ENCODE measurements around the gene TCF3. TPM values are rescaled to one million over a fixed set of nuclear protein-coding genes. Genes with fewer than 3 reads are reported as not detected.

Gene TCF3
- total and polyA plus RNA-seq, 11 donors, result 13.2 to 40.2 (median 22.3) TPM

DNA sequence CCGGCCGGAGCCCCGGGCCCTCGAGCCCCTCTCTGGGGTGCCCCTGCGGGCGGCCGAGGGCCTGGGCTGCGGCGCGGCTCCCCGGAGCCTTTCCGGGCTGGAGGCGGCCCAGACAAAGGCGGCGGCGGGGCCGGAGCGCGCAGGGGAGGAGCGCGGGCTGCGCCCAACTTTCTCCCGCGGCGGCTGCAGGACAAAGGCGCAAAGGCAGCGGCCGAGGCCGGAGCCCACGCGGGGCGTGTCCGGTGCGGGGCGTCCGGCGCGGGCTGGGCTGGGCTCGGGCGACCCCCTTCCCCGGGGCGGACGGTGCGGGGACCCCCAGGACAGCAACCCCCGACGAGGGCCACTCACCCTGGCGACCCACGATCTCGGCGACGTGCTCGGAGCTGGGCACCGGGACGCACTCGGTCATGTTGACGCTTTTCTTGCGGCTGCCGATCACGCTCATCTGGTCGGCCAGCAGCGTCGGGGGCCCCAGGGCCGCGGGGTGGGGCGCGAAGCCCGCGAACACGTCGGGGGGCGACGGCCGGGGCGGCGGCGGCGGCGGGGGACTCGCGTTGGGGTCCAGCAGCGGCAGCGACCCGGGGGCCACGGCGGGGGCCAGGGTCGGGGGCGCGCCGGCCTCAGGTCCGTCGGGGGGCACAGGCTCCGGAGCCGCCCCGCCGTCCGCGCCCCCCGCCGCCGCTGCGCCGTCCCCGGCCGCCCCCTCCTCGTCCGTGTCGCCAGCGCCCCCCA is 85.1 kb downstream of the TCF3 start:
- 0 to 1% (median 1%) methylated on average over 9 to 108 of the region's 108 CpGs for WGBS, 4 donors
- Histone ChIP-seq H3K4me3 (peak overlapping the region; percentile 56 to 95 (median 76)), H3K4me1 (peaks cover 0 to 25% (median 9%) of the 10 kb centered on the region in 12 donors), H3K36me3 (no peaks in the 10 kb centered on the region), H3K9me3 (no peaks in the 10 kb centered on the region), H3K27ac (peak overlapping the region; percentile 60 to 91 (median 79)), H3K27me3 (peaks cover 0 to 4% (median 0%) of the 10 kb centered on the region in 9 donors)
- DNase-seq (peak in 2 of 5 donors; percentile 41 to 48), ATAC-seq (peak in 1 of 4 donors; percentile 36)
- no peak for TF ChIP-seq POLR2A (IDR thresholded peaks at IDR 0.05)
- TF ChIP-seq, protein P1, sequence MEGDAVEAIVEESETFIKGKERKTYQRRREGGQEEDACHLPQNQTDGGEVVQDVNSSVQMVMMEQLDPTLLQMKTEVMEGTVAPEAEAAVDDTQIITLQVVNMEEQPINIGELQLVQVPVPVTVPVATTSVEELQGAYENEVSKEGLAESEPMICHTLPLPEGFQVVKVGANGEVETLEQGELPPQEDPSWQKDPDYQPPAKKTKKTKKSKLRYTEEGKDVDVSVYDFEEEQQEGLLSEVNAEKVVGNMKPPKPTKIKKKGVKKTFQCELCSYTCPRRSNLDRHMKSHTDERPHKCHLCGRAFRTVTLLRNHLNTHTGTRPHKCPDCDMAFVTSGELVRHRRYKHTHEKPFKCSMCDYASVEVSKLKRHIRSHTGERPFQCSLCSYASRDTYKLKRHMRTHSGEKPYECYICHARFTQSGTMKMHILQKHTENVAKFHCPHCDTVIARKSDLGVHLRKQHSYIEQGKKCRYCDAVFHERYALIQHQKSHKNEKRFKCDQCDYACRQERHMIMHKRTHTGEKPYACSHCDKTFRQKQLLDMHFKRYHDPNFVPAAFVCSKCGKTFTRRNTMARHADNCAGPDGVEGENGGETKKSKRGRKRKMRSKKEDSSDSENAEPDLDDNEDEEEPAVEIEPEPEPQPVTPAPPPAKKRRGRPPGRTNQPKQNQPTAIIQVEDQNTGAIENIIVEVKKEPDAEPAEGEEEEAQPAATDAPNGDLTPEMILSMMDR (IDR thresholded peaks at IDR 0.05), result no peak
- intact Hi-C loops (cut with DNase I), result loop anchor here in 1 of 10 donors (5.0 kb wide), 1 partner anchor 85 kb away; the partner anchor contains the start of gene TCF3

DNA sequence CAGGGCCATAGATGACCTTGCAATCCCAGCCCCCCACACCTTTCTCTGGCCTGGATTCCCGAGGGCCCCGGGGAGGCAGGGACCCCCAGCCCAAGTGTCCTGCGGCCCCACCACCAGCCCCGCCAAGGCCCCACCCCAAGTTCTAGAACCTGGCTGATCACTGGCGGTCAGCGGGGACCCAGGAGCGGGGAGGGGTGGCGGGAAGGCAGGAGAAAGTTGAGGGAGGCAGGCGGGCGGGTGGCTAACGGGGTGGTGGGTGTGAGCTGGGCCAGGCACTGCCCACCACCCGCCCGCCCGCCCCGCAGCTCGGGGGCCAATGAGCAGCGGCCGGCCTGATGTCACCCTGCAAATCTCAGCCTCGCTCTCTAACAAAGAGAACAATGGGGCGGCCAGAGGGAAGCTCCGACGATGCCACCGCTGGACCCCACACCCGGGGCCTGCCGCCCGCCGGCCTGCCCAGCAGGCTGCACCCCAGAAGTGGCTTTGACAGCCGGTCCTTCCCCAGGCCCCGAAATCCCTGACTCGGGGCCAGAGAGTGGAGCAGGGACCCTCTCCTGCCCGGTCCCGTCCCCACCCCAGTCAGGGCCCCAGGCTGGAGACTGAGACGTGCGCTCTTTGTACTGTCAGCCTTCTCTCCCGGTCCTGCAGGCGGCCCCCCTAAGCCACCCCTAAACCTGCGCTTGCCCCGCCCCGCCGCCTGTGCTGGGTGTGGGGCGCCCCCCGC is 85.9 kb downstream of the TCF3 start:
- ATAC-seq, result peak; percentile 65 to 90 (median 82)
- Histone ChIP-seq H3K27ac (peak overlapping the region; percentile 60 to 91 (median 79)), H3K4me1 (peaks cover 0 to 25% (median 9%) of the 10 kb centered on the region in 12 donors), H3K4me3 (peak overlapping the region; percentile 56 to 95 (median 76)), H3K36me3 (no peaks in the 10 kb centered on the region), H3K9me3 (no peaks in the 10 kb centered on the region), H3K27me3 (peaks cover 0 to 4% (median 0%) of the 10 kb centered on the region in 9 donors)
- DNase-seq, result peak in 4 of 5 donors; percentile 61 to 76 (median 71)
- peak in 1 of 2 donors; percentile 60 for TF ChIP-seq POLR2A (IDR thresholded peaks at IDR 0.05)
- TF ChIP-seq, protein P1 (IDR thresholded peaks at IDR 0.05), result no peak
- WGBS, 4 donors, result 4 to 10% (median 8%) methylated on average over 20 to 42 of the region's 42 CpGs
- intact Hi-C loops (cut with DNase I), result loop anchor here in 1 of 10 donors (5.0 kb wide), 1 partner anchor 86 kb away; the partner anchor contains the start of gene TCF3

DNA sequence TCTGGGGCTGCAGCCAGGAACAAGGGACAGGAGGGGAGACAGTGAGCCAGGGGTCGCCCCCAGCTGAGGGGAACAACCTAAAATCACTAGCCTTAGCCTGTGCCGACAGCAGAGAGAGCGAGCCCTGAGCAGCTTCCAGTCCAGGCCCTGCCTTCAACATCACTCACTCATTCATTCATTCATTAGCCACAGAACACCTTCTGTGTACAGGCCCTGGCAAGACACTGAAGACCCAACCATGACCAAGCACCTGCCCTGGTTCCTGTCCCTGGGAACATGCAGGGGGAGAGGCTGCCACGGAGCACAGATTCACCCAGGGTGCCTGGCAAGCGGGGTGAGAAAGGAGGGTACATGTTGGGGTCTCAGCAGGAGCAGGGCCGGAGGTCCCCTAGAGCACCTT is 89.2 kb downstream of the TCF3 start:
- TF ChIP-seq, protein P1 (IDR thresholded peaks at IDR 0.05), result no peak
- no peak for TF ChIP-seq POLR2A (IDR thresholded peaks at IDR 0.05)
- Histone ChIP-seq H3K27me3 (peaks cover 0 to 4% (median 0%) of the 10 kb centered on the region in 9 donors), H3K4me1 (peaks cover 0 to 33% (median 6%) of the 10 kb centered on the region in 12 donors), H3K4me3 (no peak overlapping the region), H3K36me3 (no peaks in the 10 kb centered on the region), H3K9me3 (no peaks in the 10 kb centered on the region), H3K27ac (no peak overlapping the region)
- intact Hi-C loops (cut with DNase I), result no loop called here
- DNase-seq (no peak), ATAC-seq (no peak)
- 86 to 95% (median 91%) methylated on average over 5 to 6 of the region's 6 CpGs for WGBS, 4 donors
